Nephron progenitor cell (in vitro differentiated cells): ENCODE measurements around the gene SRRM5.
A peak's percentile ranks its signal among the peaks of the same experiment; 100 is the strongest.

Source experiments
- DNase-seq: peaks from one replicate; pipeline ENCODE4 v3.0.0; 2021
- H3K27ac Mint-ChIP-seq: 2 replicates; pipeline ENCODE4 v1.8.0; 2021; ENCODE audit warnings: mild to moderate bottlenecking, moderate library complexity, mixed read lengths
- H3K27me3 Mint-ChIP-seq: 2 replicates; pipeline ENCODE4 v1.8.0; 2021; ENCODE audit warnings: mild to moderate bottlenecking, low read depth, mixed read lengths; ENCODE audit not compliant: poor library complexity
- H3K36me3 Mint-ChIP-seq: 2 replicates; pipeline ENCODE4 v1.8.0; 2021; ENCODE audit warnings: low read depth, mixed read lengths
- H3K4me1 Mint-ChIP-seq: 2 replicates; pipeline ENCODE4 v1.8.0; 2021; ENCODE audit warnings: mixed read lengths
- H3K4me3 Mint-ChIP-seq: 2 replicates; pipeline ENCODE4 v1.8.0; 2021; ENCODE audit warnings: mild to moderate bottlenecking, moderate library complexity, mixed read lengths
- H3K9me3 Mint-ChIP-seq: 2 replicates; pipeline ENCODE4 v1.8.0; 2021; ENCODE audit warnings: mild to moderate bottlenecking, moderate library complexity, mixed read lengths
- CTCF ChIP-seq: fragments of 200-600 bp; sonication (generic); IDR thresholded peaks from 2 replicates; pipeline ENCODE4 v1.5.0; 2021; ENCODE audit warnings: antibody characterized with exemption

Gene SRRM5

GRCh38 chr19:43611788-43612187 lies at the start of gene SRRM5:
SRRM5 (plus strand) TSS chr19:43612088; CDS start chr19:43612122, 34 bp downstream.
- Mint-ChIP-seq H3K27ac (peak within 1 kb of the TSS; percentile 96), H3K4me3 (no peak within 1 kb of the TSS), H3K27me3 (no peaks in the 10 kb centered on the region), H3K36me3 (peaks cover 66% of the 10 kb centered on the region), H3K4me1 (peaks cover 34% of the 10 kb centered on the region), H3K9me3 (no peaks in the 10 kb centered on the region)
- no peak for DNase-seq
- no peak for TF ChIP-seq CTCF

DNA sequence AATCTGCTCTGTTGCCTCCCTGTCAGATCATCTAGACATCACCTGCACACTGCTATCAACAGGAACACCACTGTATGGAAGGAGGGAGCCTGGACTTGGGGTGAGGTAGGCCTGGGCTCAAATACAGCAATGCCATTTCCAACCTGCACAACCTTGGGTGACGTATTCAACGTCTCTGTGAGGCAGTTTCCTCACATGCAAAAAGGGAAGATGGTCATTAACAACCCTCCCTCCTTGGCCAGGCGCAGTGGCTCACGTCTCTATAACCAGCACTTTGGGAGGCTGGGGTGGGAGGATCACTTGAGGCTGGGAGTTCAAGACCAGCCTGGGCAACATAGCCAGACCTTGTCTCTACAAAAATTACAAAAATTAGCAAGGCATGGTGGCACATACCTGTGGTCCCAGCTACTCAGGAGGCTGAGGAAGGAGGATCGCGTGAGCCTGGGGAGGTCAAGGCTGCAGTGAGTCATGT lies 49.6 kb upstream of the SRRM5 start:
- no peaks in the 10 kb centered on the region for H3K9me3 Mint-ChIP-seq
- no peak overlapping the region for H3K4me3 Mint-ChIP-seq
- peaks cover 8% of the 10 kb centered on the region for H3K4me1 Mint-ChIP-seq
- peaks cover 46% of the 10 kb centered on the region for H3K36me3 Mint-ChIP-seq
- DNase-seq: no peak
- H3K27me3 Mint-ChIP-seq: no peaks in the 10 kb centered on the region
- H3K27ac Mint-ChIP-seq: no peak overlapping the region
- no peak for TF ChIP-seq CTCF

- Mint-ChIP-seq H3K36me3 (peaks cover 43% of the 10 kb centered on the region), H3K9me3 (no peaks in the 10 kb centered on the region), H3K4me3 (no peak overlapping the region), H3K27me3 (no peaks in the 10 kb centered on the region), H3K27ac (no peak overlapping the region), H3K4me1 (peaks cover 3% of the 10 kb centered on the region)
- no peak for DNase-seq
- no peak for TF ChIP-seq CTCF
Observed at GRCh38 chr19:43562698-43563241, 49.1 kb upstream of the SRRM5 start.

- no peak for TF ChIP-seq CTCF
- Mint-ChIP-seq H3K27ac (peak overlapping the region; percentile 16), H3K36me3 (peaks cover 43% of the 10 kb centered on the region), H3K4me3 (no peak overlapping the region), H3K27me3 (no peaks in the 10 kb centered on the region), H3K9me3 (no peaks in the 10 kb centered on the region), H3K4me1 (no peaks in the 10 kb centered on the region)
- DNase-seq: no peak
Observed at GRCh38 chr19:43563816-43564457, 48.0 kb upstream of the SRRM5 start.

GRCh38 chr19:43564800-43565199 lies 47.1 kb upstream of the SRRM5 start:
- Mint-ChIP-seq H3K9me3 (no peaks in the 10 kb centered on the region), H3K27ac (peak overlapping the region; percentile 91), H3K4me1 (no peaks in the 10 kb centered on the region), H3K27me3 (no peaks in the 10 kb centered on the region), H3K36me3 (peaks cover 41% of the 10 kb centered on the region), H3K4me3 (no peak overlapping the region)
- DNase-seq: no peak
- no peak for TF ChIP-seq CTCF

DNA sequence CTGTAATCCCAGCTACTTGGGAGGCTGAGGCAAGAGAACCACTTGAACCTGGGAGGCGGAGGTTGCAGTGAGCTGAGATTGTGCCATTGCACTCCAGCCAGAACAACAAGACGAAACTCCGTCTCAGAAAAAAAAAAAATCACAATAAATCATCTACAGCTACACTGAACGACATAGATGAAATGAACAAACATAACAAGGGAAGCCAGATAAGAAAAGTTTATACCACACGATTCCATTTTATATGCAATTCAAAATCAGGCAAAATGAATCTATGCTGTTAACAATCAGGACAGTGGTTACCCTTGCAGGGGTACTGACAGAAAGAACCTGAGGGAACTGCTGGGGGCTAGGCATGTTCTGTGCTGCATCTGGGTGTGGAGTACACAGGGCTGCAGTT lies 42.2 kb upstream of the SRRM5 start:
- Mint-ChIP-seq H3K4me1 (peaks cover 18% of the 10 kb centered on the region), H3K27ac (peak overlapping the region; percentile 29), H3K36me3 (peaks cover 38% of the 10 kb centered on the region), H3K4me3 (no peak overlapping the region), H3K9me3 (no peaks in the 10 kb centered on the region), H3K27me3 (no peaks in the 10 kb centered on the region)
- DNase-seq: no peak
- no peak for TF ChIP-seq CTCF
